Gastrocnemius medialis (tissue), 4 donors: ENCODE results near the gene PTPRN2. TPM values are rescaled to one million over a fixed set of nuclear protein-coding genes. Genes with fewer than 3 reads are reported as not detected.

Source experiments
- ATAC-seq, 2 donors: fragments of 150-250 bp; one replicate each; pipeline ENCODE4 v1.9.1; 2016
- DNase-seq, 2 donors: peaks; one replicate each; pipeline ENCODE4 v3.0.0-alpha.2; 2019
- H3K27ac ChIP-seq, 4 donors: fragments of 200-600 bp; sonication (generic); 1 replicate in 1 of 4; 2 replicates in 3 of 4; pipeline ENCODE4 v1.5.1; 2016 to 2018; ENCODE audit warnings: mild to moderate bottlenecking in 2 of 4, moderate library complexity in 1 of 4
- H3K27me3 ChIP-seq, 3 donors: fragments of 200-600 bp; sonication (generic) in 2 of 3; 1 replicate in 1 of 3; 2 replicates in 2 of 3; pipeline versions ENCODE4 v1.5.1 to v1.6.0; 2016 to 2019; ENCODE audit warnings: mild to moderate bottlenecking in 1 of 3, moderate library complexity in 1 of 3
- H3K36me3 ChIP-seq, 2 donors: fragments of 200-600 bp; sonication (generic) in 1 of 2; one replicate each; pipeline ENCODE4 v1.5.1; 2017 to 2018
- H3K4me1 ChIP-seq, 2 donors: fragments of 200-600 bp; sonication (generic) in 1 of 2; one replicate each; pipeline ENCODE4 v1.5.1; 2016 to 2017; ENCODE audit warnings: mild to moderate bottlenecking in 2 of 2
- H3K4me3 ChIP-seq, 4 donors: fragments of 200-600 bp; sonication (generic) in 3 of 4; 1 replicate in 1 of 4; 2 replicates in 3 of 4; pipeline ENCODE4 v1.5.1; 2016 to 2019; ENCODE audit warnings: mild to moderate bottlenecking in 2 of 4
- H3K9me3 ChIP-seq, 3 donors: fragments of 200-600 bp; sonication (generic) in 2 of 3; 1 replicate in 1 of 3; 2 replicates in 2 of 3; pipeline ENCODE4 v1.5.1; 2016 to 2019
- POLR2A ChIP-seq, 2 donors: fragments of 450-650 bp; IDR thresholded peaks; one replicate each; pipeline ENCODE4 v1.6.1; 2017; ENCODE audit warnings: antibody characterized with exemption in 2 of 2, mild to moderate bottlenecking in 2 of 2, moderate library complexity in 2 of 2
- in situ Hi-C, 4 donors: fragments of 200-750 bp; cut with MboI; loops; one replicate each; pipeline versions ENCODE4 v1.15.0 to v1.8.0; 2017; ENCODE audit warnings: low sequenced_read_pairs in 4 of 4
- intact Hi-C: fragments of 100-400 bp; cut with DNase I; formaldehyde crosslinking; loops from one replicate; pipeline ENCODE4 v1.15.1; 2023; ENCODE audit warnings: low total_unique reads
- total RNA-seq, 4 donors: library from RNA; depleted of rRNA; stranded (reverse); fragments of >200 nt; gene quantifications; one replicate each; pipeline versions ENCODE4 v1.1.0 to v1.2.3, GENCODE V29; 2016
- TF ChIP-seq, protein P1 (sequence below), 5 experiments: fragments of 450-650 bp in 3 of 5; fragments of 200-600 bp in 2 of 5; sonication (generic) in 2 of 5; IDR thresholded peaks in 4 of 5; conservative IDR thresholded peaks in 1 of 5; 1 replicate in 4 of 5; 2 replicates in 1 of 5; pipeline ENCODE4 v1.5.1; 2016 to 2019; ENCODE audit warnings: antibody characterized with exemption in 5 of 5, mild to moderate bottlenecking in 3 of 5, moderate library complexity in 3 of 5

The PTPRN2 gene
- total RNA-seq, 4 donors from 2014 or later: 0.66 to 0.85 (median 0.81) TPM

DNA sequence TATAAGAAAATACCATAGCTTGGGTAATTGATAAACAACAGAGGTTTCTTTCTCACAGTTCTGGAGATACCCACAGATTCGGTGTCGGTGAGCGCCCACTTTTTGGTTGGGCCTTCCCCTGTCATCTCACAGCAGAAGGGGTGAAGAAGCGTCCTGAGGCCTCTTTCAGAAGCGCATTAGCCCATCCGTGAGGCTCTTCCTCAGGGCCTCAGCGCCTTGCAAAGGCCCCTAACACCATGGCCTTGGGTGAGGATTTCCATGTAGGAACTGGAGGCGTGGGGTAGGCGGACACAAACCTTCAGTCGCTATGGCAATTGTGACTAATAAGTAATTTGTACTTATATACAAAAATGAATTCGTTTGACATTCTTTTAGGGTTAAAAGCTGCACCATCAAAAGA, 316.0 kb downstream of the PTPRN2 start:
- TF ChIP-seq POLR2A (IDR thresholded peaks at IDR 0.05): no peak
- TF ChIP-seq, protein P1, sequence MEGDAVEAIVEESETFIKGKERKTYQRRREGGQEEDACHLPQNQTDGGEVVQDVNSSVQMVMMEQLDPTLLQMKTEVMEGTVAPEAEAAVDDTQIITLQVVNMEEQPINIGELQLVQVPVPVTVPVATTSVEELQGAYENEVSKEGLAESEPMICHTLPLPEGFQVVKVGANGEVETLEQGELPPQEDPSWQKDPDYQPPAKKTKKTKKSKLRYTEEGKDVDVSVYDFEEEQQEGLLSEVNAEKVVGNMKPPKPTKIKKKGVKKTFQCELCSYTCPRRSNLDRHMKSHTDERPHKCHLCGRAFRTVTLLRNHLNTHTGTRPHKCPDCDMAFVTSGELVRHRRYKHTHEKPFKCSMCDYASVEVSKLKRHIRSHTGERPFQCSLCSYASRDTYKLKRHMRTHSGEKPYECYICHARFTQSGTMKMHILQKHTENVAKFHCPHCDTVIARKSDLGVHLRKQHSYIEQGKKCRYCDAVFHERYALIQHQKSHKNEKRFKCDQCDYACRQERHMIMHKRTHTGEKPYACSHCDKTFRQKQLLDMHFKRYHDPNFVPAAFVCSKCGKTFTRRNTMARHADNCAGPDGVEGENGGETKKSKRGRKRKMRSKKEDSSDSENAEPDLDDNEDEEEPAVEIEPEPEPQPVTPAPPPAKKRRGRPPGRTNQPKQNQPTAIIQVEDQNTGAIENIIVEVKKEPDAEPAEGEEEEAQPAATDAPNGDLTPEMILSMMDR (IDR thresholded peaks at IDR 0.05 in 4 of 5, conservative IDR thresholded peaks at IDR 0.05 in 1 of 5): no peak
- H3K4me3 ChIP-seq: no peak overlapping the region
- H3K4me1 ChIP-seq: no peaks in the 10 kb centered on the region
- no peaks in the 10 kb centered on the region for H3K36me3 ChIP-seq
- in situ Hi-C loops: no loop called here
- H3K9me3 ChIP-seq: no peaks in the 10 kb centered on the region
- no peaks in the 10 kb centered on the region for H3K27me3 ChIP-seq
- DNase-seq: no peak
- intact Hi-C loops: no loop called here
- no peak for ATAC-seq
- H3K27ac ChIP-seq: no peak overlapping the region

GRCh38 chr7:158270856-158271413, 316.7 kb downstream of the PTPRN2 start:
- intact Hi-C loops: no loop called here
- Histone ChIP-seq H3K27me3 (no peaks in the 10 kb centered on the region), H3K4me3 (no peak overlapping the region), H3K9me3 (no peaks in the 10 kb centered on the region), H3K36me3 (no peaks in the 10 kb centered on the region), H3K4me1 (no peaks in the 10 kb centered on the region), H3K27ac (no peak overlapping the region)
- no peak for DNase-seq
- TF ChIP-seq, protein P1 (IDR thresholded peaks at IDR 0.05 in 4 of 5, conservative IDR thresholded peaks at IDR 0.05 in 1 of 5): no peak
- TF ChIP-seq POLR2A (IDR thresholded peaks at IDR 0.05): no peak
- no peak for ATAC-seq
- in situ Hi-C loops: no loop called here

DNA sequence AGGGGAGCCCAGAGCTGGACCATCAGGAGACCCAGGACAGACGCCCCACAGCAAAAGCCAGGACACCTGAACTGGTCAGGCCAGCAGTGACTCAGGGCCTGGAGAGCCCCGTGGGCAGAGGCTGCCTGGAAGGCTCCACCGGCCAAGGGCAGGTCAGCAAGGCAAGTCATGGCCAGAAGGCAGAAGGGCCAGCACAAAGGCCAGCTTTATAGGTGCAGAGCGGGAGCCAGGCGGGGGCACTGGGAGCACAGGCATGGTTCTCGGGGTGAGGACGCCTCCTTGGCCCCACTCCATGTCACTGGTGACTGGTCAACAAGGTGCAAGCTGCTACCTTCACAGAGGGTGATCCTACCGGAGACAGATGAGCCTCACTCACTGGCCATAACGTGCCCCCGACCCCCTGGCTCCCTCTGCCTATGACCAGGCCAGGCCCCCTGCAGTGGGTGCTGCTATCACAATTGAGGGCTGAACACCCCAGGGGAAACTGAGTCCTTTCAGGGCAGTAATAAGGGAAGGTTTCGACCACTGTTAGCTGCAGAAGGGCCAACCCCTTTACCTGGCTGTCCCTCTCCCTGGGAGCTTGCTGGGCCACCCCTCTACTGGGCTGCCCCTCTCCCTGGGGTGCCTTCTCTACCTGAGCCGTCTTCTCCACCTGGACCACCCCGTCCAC, 317.4 kb downstream of the PTPRN2 start:
- intact Hi-C loops: no loop called here
- DNase-seq (no peak), ATAC-seq (no peak)
- H3K4me3 ChIP-seq: no peak overlapping the region
- H3K27ac ChIP-seq: no peak overlapping the region
- H3K9me3 ChIP-seq: no peaks in the 10 kb centered on the region
- no peak for TF ChIP-seq POLR2A (IDR thresholded peaks at IDR 0.05)
- TF ChIP-seq, protein P1 (IDR thresholded peaks at IDR 0.05 in 4 of 5, conservative IDR thresholded peaks at IDR 0.05 in 1 of 5): no peak
- no peaks in the 10 kb centered on the region for H3K27me3 ChIP-seq
- H3K36me3 ChIP-seq: no peaks in the 10 kb centered on the region
- in situ Hi-C loops: no loop called here
- no peaks in the 10 kb centered on the region for H3K4me1 ChIP-seq

DNA sequence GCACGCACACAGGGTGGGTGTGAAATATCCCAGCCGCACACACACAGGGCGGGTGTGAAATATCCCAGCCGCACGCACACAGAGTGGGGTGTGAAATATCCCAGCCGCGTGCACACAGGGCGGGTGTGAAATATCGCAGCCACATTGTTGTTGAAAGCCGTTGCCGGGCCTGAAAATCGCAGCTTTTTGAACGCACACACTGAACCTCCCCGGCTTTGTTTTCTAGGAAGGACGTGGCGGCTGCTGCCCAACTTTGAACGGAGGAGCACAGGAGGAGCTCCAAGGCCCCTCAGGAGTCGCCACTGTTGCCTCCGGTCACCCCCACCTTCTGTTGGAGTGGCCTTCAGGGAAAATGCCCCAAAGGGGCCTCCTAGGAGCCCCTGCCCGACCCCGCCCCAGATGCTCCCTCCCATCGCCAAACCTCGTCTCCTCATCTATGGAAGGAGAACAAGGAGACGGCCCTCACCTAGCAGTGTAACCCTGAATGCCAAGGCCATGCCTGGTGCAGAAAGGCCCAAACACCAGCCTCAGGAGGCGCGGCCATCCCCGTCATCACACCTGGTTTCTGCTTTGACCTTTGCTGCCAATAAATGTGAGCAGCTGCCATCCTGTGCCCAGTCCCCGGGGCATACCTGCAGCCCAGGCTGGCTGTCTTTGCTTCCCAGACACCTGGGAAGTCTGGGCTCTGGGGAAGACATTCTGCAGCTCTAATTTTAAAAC, 318.6 kb downstream of the PTPRN2 start:
- no peak for DNase-seq
- Histone ChIP-seq H3K4me3 (no peak overlapping the region), H3K9me3 (no peaks in the 10 kb centered on the region), H3K36me3 (no peaks in the 10 kb centered on the region), H3K4me1 (no peaks in the 10 kb centered on the region), H3K27me3 (no peaks in the 10 kb centered on the region), H3K27ac (no peak overlapping the region)
- no peak for ATAC-seq
- intact Hi-C loops (no loop called here), in situ Hi-C loops (no loop called here)
- no peak for TF ChIP-seq POLR2A (IDR thresholded peaks at IDR 0.05)
- TF ChIP-seq, protein P1 (IDR thresholded peaks at IDR 0.05 in 4 of 5, conservative IDR thresholded peaks at IDR 0.05 in 1 of 5): no peak
